ENCODE results near the gene GPBAR1.
"Not testable (repeated sequence)": the region's sequence is repeated elsewhere in the genome, so short reads cannot be mapped to it uniquely, and the experiment has no call there.

Gene GPBAR1

DNA sequence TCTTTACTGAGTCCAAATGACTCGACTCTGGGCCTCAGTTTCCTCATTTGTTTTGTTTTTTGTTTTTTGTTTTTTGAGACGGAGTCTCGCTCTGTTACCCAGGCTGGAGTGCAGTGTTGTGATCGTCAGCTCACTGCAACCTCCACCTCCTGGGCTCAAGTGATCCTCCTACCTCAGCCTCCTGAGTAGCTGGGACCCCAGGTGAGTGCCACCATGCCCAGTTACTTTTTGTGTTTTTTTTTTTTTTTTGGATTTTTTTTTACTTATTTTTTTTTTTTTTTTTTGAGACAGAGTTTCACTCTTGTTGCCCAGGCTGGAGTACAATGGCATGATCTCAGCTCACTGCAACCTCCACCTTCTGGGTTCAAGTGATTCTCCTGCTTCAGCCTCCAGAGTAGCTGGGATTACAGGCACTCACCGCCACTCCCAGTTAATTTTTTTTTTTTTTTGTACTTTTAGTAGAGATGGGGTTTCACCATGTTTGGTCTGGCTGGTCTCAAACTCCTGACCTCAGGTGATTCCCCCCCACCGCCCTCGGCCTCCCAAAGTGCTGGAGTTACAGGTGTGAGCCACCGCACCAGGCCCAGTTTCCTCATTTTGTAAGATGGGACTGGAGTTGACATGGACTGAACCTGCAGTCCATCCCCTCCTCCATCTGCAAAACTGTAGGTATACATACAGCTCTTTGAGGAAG lies 12.5 kb downstream of the GPBAR1 start:
- peak overlapping the region; percentile 23 for H3K4me3 ChIP-seq (ENCODE audit: low read length)
- H3K9ac ChIP-seq (ENCODE audit: low read length); H3K27me3 ChIP-seq (ENCODE audit: control insufficient read depth, insufficient read depth, low read length): not testable (repeated sequence)
- H3K36me3 ChIP-seq (ENCODE audit: control insufficient read depth, insufficient read depth, low read length), result peaks cover 36% of the 10 kb centered on the region
- H3K27ac ChIP-seq (ENCODE audit: low read depth, low read length), result peak overlapping the region; percentile 80
- peaks cover 21% of the 10 kb centered on the region for H3K4me1 ChIP-seq (ENCODE audit: control insufficient read depth, insufficient read depth, low read length)

DNA sequence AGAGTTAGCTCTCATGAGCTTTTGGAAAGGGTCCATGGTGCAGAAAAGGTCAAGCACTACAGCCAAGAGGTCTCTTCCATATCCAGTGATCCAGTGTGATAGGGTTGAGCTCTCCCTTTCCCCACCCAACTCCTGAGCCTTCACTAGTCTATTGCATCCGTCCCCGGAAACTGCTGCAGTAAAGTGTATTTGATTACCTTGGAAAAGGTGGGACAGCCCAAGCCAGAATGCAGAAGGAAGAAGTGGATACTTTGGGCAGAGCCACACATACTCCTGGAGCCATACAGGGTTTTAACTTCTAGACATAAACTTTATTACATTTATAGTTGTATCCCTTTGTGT lies 13.1 kb downstream of the GPBAR1 start:
- Histone ChIP-seq H3K4me1 (ENCODE audit: control insufficient read depth, insufficient read depth, low read length) (peaks cover 21% of the 10 kb centered on the region), H3K27ac (ENCODE audit: low read depth, low read length) (peak overlapping the region; percentile 33)

DNA sequence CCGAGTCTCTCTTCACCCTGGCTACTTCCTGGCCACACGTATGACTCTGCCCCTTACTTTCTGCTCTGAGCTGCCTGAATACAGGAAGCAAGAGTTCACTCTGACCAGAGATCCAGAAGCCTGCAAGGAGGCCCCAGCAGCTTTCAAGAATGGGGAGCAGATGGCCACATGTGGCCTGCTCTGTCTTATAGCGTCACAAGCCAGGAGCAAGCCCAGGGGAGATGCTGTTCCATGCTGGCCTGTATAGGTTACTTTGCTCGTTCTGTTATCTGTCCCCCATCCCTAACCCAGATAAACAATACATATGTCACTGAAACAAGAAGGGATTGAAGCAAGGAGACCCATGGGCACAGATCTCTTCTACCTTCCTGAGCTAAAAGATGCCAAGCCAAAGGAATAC lies 13.8 kb downstream of the GPBAR1 start:
- H3K27me3 ChIP-seq (ENCODE audit: control insufficient read depth, insufficient read depth, low read length), result no peaks in the 10 kb centered on the region
- H3K27ac ChIP-seq (ENCODE audit: low read depth, low read length), result no peak overlapping the region
- H3K36me3 ChIP-seq (ENCODE audit: control insufficient read depth, insufficient read depth, low read length), result peaks cover 48% of the 10 kb centered on the region
- H3K4me3 ChIP-seq (ENCODE audit: low read length), result no peak overlapping the region
- peaks cover 17% of the 10 kb centered on the region for H3K4me1 ChIP-seq (ENCODE audit: control insufficient read depth, insufficient read depth, low read length)
- no peak overlapping the region for H3K9ac ChIP-seq (ENCODE audit: low read length)

More for the DNA sequence above, 13.1 kb downstream of the GPBAR1 start:
- no peak overlapping the region for H3K9ac ChIP-seq (ENCODE audit: low read length)
- H3K36me3 ChIP-seq (ENCODE audit: control insufficient read depth, insufficient read depth, low read length), result peaks cover 41% of the 10 kb centered on the region
- no peak overlapping the region for H3K4me3 ChIP-seq (ENCODE audit: low read length)
- no peaks in the 10 kb centered on the region for H3K27me3 ChIP-seq (ENCODE audit: control insufficient read depth, insufficient read depth, low read length)

DNA sequence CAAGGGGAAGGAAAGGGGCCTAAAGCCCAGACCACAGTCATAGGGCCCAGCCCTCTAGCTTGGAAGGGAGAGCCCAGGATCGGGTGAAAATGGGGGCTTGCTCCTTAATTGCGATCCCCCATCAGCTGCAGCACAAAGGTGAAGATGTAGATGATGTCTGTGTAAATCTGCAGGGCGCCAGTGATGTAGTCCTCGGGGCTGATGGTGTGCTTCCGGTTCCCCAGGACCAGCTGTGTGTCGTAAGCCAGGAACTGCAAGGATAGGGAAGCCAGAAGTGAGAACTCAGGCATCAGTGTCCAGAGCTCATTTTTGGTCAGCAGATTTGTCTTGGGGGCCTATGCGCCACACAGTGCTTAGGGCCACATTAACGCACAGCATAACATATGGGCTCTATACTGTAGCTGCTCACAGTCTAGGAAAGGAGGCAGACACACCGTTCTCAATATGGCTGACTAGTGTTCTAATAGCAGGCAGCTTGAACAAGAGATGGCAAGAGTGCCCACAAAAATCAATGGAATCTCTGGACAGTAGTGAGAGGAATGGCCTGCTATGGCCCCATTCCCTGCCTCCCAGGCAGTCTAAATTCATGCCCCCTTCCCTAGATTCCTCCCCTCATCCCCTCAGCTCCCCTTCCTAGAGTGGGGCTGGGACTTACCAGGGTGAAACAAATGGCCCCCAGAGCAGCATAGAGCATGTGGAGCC lies 14.7 kb downstream of the GPBAR1 start:
- H3K9ac ChIP-seq (ENCODE audit: low read length), result no peak overlapping the region
- H3K27ac ChIP-seq (ENCODE audit: low read depth, low read length), result no peak overlapping the region
- H3K27me3 ChIP-seq (ENCODE audit: control insufficient read depth, insufficient read depth, low read length), result no peaks in the 10 kb centered on the region
- peaks cover 17% of the 10 kb centered on the region for H3K4me1 ChIP-seq (ENCODE audit: control insufficient read depth, insufficient read depth, low read length)
- H3K4me3 ChIP-seq (ENCODE audit: low read length), result no peak overlapping the region
- peaks cover 57% of the 10 kb centered on the region for H3K36me3 ChIP-seq (ENCODE audit: control insufficient read depth, insufficient read depth, low read length)

DNA sequence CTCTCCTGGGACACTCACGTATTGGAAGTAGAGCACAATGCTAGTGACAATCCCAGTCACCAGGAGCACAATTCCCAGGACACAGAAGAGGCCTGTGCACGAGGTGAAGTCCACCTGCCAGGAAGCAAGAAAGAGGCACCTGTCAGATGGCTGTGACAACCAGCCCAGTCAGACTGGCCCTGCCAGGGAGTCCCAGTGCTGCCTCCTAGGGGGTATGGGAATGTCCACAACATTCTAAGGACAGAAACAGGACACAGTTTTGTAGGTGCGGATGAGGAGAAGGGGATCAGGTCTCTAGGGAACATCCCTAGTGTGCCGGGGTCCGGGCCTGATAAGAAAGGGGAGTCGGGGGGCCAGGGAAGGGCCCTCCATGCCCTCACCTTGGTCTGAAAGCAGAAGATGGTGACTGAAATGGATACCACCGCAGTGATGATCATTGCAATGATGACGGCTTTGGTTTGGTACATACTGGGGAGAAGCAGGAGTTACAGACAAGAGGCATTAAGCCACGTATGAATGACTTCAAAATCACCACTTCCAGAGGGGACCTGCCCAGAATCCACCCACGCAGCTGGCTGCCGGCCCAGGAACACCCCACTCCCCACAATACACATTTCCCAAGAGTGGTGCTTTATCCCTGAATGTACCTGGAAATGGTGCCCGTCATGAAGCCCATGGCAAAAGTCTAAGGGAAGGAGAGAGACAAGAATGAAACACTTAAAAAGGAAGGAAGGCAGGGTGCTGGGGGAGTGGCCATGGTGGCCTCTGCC lies 16.4 kb downstream of the GPBAR1 start:
- Histone ChIP-seq H3K4me3 (ENCODE audit: low read length) (no peak overlapping the region), H3K36me3 (ENCODE audit: control insufficient read depth, insufficient read depth, low read length) (peaks cover 63% of the 10 kb centered on the region), H3K4me1 (ENCODE audit: control insufficient read depth, insufficient read depth, low read length) (peaks cover 15% of the 10 kb centered on the region), H3K27ac (ENCODE audit: low read depth, low read length) (no peak overlapping the region), H3K27me3 (ENCODE audit: control insufficient read depth, insufficient read depth, low read length) (no peaks in the 10 kb centered on the region), H3K9ac (ENCODE audit: low read length) (no peak overlapping the region)

DNA sequence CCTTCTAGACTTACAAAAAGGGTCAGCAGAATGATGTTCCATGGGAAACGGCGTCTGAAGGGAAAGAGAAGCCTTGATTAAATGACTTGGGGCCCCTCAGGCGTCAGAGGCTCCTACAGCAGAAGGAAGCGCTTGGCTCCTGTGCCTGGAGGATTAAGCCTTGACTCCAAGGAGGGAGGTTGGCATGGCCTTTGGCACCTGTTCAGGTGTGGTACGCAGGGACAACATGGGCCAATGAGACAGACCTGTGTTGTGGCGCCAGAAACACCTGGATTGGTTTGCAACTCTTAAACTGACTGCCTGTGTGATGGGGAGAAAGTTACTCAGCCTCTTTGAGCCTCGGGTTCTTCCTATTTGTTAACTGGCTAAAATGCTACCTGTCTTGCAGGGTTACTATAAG lies 17.1 kb downstream of the GPBAR1 start:
- Histone ChIP-seq H3K4me1 (ENCODE audit: control insufficient read depth, insufficient read depth, low read length) (peaks cover 19% of the 10 kb centered on the region), H3K4me3 (ENCODE audit: low read length) (no peak overlapping the region), H3K9ac (ENCODE audit: low read length) (no peak overlapping the region), H3K27ac (ENCODE audit: low read depth, low read length) (no peak overlapping the region), H3K27me3 (ENCODE audit: control insufficient read depth, insufficient read depth, low read length) (no peaks in the 10 kb centered on the region), H3K36me3 (ENCODE audit: control insufficient read depth, insufficient read depth, low read length) (peaks cover 63% of the 10 kb centered on the region)

DNA sequence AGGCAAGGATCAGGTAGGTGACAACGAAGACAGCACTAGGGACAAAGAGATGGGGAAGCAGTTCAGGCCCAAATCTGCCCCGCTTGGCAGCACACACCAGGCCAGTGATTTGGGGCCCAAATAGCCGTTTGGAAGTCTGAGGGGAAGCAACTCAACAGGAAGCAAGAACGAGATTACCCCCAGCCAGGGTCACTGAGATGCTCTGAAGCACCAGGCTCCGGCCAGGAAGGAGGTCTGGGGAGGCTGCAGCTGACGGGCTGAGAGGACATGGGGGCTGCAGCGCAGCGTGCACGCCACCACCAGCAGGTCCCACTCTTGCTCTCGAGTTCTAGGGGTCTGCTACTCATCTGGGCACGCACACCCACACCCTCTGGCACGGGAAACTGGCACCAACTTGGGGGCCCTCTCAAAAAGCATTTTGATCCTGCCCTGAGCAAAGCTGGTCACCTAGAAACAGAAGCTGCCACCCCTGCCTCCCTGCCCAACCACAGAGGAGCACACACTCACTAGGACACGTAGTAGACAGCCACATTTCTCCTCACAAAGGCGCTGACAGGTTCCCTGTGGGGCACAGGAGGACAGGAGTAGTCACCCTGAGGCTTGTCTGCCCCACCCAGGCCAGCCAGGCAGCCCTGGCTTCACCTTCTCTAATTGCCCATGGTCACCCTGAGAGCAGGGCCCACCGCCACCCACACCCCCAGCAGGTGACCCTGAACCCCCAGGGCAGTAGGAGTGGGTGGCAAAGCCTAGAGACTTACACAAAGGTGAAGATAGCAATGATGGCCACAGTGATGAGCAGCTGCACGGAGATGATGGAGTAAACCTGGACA lies 17.9 kb downstream of the GPBAR1 start:
- Histone ChIP-seq H3K27ac (ENCODE audit: low read depth, low read length) (no peak overlapping the region), H3K4me3 (ENCODE audit: low read length) (no peak overlapping the region), H3K9ac (ENCODE audit: low read length) (no peak overlapping the region), H3K36me3 (ENCODE audit: control insufficient read depth, insufficient read depth, low read length) (peaks cover 62% of the 10 kb centered on the region), H3K4me1 (ENCODE audit: control insufficient read depth, insufficient read depth, low read length) (peaks cover 25% of the 10 kb centered on the region), H3K27me3 (ENCODE audit: control insufficient read depth, insufficient read depth, low read length) (no peaks in the 10 kb centered on the region)

DNA sequence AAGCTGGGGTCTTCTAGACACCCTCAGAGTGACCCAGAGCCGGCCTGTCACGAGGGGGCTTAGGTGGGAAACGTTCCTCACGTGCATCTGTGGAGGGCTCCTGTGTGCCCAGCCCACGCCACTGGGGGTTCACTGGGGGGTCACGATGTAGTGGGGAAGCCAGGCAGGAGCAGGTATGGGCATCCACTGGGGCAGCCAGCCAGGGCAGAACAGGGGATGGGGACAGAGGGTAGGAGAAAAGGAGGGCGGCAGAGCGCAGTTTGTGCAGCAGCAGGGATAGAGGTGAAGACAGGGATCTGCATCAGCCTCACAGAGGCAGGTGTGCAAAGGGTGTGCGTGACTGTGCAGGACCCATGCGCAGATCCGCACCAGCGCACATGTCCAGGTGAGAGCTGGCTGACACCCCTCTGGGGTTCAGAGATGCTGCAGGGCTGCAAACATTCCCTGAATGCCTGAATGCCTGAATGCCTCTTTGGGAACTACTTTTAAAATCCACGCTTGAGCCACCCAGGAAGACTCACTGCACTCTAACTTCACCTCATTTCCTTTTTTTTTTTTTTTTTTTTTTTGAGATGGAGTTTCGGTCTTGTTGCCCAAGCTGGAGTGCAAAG lies 19.6 kb downstream of the GPBAR1 start:
- no peaks in the 10 kb centered on the region for H3K27me3 ChIP-seq (ENCODE audit: control insufficient read depth, insufficient read depth, low read length)
- H3K4me1 ChIP-seq (ENCODE audit: control insufficient read depth, insufficient read depth, low read length), result peaks cover 39% of the 10 kb centered on the region
- H3K9ac ChIP-seq (ENCODE audit: low read length), result no peak overlapping the region
- no peak overlapping the region for H3K27ac ChIP-seq (ENCODE audit: low read depth, low read length)
- no peak overlapping the region for H3K4me3 ChIP-seq (ENCODE audit: low read length)
- H3K36me3 ChIP-seq (ENCODE audit: control insufficient read depth, insufficient read depth, low read length), result peaks cover 52% of the 10 kb centered on the region

DNA sequence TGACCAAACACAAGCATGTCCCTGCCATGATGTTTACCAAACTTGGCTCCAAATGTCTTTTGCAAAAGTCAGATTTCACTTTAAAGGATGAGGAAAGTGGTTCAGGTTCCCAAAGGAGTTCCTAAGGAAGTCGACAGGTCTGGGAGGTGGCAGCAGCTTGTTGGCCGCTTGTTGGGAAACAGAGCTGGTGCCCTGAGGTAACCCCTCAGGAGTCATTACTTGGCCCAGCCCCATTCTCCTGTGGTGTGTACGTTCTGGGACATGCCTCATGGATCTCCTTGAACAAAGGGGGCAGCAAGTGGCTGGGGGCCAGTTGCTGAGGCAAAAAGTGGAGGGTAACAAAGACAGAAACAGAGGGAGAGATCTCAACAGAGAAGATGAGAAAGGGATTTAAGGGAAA lies 20.6 kb downstream of the GPBAR1 start:
- Histone ChIP-seq H3K4me3 (ENCODE audit: low read length) (no peak overlapping the region), H3K27ac (ENCODE audit: low read depth, low read length) (peak overlapping the region; percentile 85), H3K9ac (ENCODE audit: low read length) (no peak overlapping the region), H3K4me1 (ENCODE audit: control insufficient read depth, insufficient read depth, low read length) (peaks cover 49% of the 10 kb centered on the region), H3K36me3 (ENCODE audit: control insufficient read depth, insufficient read depth, low read length) (peaks cover 45% of the 10 kb centered on the region), H3K27me3 (ENCODE audit: control insufficient read depth, insufficient read depth, low read length) (no peaks in the 10 kb centered on the region)

DNA sequence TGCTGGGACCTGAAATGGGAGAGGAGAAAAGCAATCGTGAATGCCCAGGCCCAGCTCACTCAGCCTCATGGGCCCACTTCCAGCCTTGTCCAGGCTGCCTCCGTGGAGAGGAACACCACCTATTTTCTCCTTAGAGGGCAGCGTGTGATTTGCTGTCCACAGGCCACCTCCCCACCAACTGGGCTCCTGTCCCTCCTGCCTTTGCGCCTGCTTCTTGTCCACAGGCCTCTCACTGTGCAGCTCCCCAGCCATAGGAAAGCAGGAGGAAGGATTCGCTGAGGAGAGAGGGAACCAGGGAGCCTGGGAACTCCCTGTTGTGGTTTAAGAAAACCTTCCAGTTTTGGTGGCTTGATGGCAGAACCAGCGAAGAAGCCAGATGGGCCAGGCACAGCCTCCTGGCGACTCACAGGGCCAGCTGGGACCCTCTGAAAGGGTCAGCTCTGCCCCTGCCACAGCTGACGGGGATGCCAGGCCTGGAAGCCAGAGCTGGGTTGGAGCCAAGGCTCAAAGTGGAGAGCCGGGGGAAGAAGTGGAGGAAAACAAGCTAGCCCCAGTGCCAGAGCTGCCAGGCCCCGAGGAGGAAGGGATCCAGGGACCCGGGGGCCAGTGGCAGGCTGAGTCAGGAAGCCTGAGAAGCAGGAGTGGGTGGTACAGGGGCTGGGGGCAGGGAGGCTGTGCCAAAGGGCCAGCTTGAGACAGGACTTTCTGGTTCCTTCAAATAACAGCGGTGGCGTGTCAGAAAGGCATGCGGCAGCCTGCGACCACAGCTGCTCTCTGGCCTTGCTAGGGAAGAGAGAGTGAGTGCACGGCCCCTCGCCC lies 21.6 kb downstream of the GPBAR1 start:
- Histone ChIP-seq H3K36me3 (ENCODE audit: control insufficient read depth, insufficient read depth, low read length) (peaks cover 36% of the 10 kb centered on the region), H3K27me3 (ENCODE audit: control insufficient read depth, insufficient read depth, low read length) (no peaks in the 10 kb centered on the region), H3K9ac (ENCODE audit: low read length) (no peak overlapping the region), H3K4me3 (ENCODE audit: low read length) (no peak overlapping the region), H3K4me1 (ENCODE audit: control insufficient read depth, insufficient read depth, low read length) (peaks cover 57% of the 10 kb centered on the region), H3K27ac (ENCODE audit: low read depth, low read length) (peak overlapping the region; percentile 85)

DNA sequence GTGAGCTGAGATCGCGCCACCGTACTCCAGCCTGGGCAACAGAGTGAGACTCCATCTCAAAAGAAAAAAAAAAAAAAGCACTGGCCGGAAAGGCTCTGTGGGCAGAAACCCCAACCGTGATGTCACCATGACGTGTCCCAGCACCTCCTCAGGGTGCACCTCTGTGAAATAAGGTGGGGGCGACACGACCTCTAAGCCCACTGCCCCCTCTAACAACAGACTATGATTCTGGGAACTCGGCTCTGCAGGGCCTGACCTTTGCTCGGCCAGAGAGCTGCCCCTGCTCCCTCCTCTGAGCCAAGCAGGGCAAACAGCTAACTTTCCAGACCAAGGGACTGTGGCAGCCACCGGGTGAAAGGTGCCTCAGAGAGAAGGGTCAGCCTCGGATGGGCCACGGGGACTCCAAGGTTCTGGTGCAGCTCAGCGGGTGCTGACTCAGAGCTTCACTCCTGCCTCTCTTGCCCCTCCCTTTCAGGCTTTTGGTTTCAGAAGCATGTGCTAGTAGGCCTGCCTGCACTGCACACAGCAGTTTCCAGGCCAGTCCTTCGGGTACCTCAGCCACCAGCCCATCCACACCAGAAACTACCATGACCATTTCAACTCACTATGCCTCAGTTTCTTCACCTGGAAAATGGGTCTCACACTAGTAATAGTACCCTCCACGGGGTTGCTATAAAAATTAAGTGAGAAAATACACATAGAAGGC lies 23.4 kb downstream of the GPBAR1 start:
- peak overlapping the region; percentile 27 for H3K4me3 ChIP-seq (ENCODE audit: low read length)
- no peaks in the 10 kb centered on the region for H3K27me3 ChIP-seq (ENCODE audit: control insufficient read depth, insufficient read depth, low read length)
- no peak overlapping the region for H3K9ac ChIP-seq (ENCODE audit: low read length)
- H3K36me3 ChIP-seq (ENCODE audit: control insufficient read depth, insufficient read depth, low read length), result peaks cover 19% of the 10 kb centered on the region
- H3K27ac ChIP-seq (ENCODE audit: low read depth, low read length), result peak overlapping the region; percentile 85
- peaks cover 61% of the 10 kb centered on the region for H3K4me1 ChIP-seq (ENCODE audit: control insufficient read depth, insufficient read depth, low read length)

All from rectal smooth muscle tissue (tissue), 1 donor.